IMR-90 (cell line): ENCODE data around the gene IQGAP2. TPM values are rescaled to one million over a fixed set of nuclear protein-coding genes. Genes with fewer than 3 reads are reported as not detected.

Experiments
- ATAC-seq: fragments of 200-7000 bp; cut with Tn5 transposase; 2 replicates; pipeline ENCODE4 v1.9.1; 2020; ENCODE audit warnings: low read depth, mild to moderate bottlenecking, moderate library complexity
- BruUV-seq: library from RNA; stranded (reverse); fragments of 400-500 nt; replicated peaks from 2 replicates; lab custom pipeline; 2021; lab: Mats Ljungman, UMichigan
- CTCF ChIA-PET: fragments of 300-600 bp; formaldehyde crosslinking; extraction: SDS; loops from one replicate; lab custom pipeline; 2021; ENCODE audit warnings: antibody characterized with exemption; lab: Yijun Ruan, JAX
- POLR2A ChIA-PET: fragments of 300-600 bp; sonication (Branson Sonifier 250); formaldehyde crosslinking; loops from one replicate; lab custom pipeline; 2022; ENCODE audit warnings: antibody characterized with exemption; ENCODE audit not compliant: unreplicated experiment; lab: Charles Lee
- DNase-seq: peaks from one replicate; pipeline ENCODE4 v3.0.0; 2013
- H2AFZ ChIP-seq: replicated peaks from 2 replicates; pipeline ENCODE3; 2013; ENCODE audit warnings: low read length, mild to moderate bottlenecking; ENCODE audit not compliant: poor library complexity
- H2AK5ac ChIP-seq: 2 replicates; pipeline ENCODE4 v1.6.1; 2013; ENCODE audit warnings: low read depth, low read length, inconsistent platforms
- H2AK9ac ChIP-seq: replicated peaks from 2 replicates; pipeline ENCODE3; 2013; ENCODE audit warnings: mild to moderate bottlenecking, low read depth, low read length, moderate library complexity; ENCODE audit not compliant: poor library complexity
- H2BK120ac ChIP-seq: 2 replicates; pipeline ENCODE4 v1.6.1; 2013; ENCODE audit warnings: low read depth, low read length, inconsistent platforms
- H2BK15ac ChIP-seq: 3 replicates; pipeline ENCODE4 v1.6.1; 2013; ENCODE audit warnings: low read depth, low read length, inconsistent platforms
- H2BK20ac ChIP-seq: 2 replicates; pipeline ENCODE4 v1.6.1; 2013; ENCODE audit warnings: low read depth, mild to moderate bottlenecking, inconsistent platforms, low read length, moderate library complexity
- H2BK5ac ChIP-seq: 2 replicates; pipeline ENCODE4 v1.6.1; 2013; ENCODE audit warnings: mild to moderate bottlenecking, low read depth, low read length, inconsistent platforms; ENCODE audit not compliant: poor library complexity, severe bottlenecking
- H3K14ac ChIP-seq: replicated peaks from 2 replicates; pipeline ENCODE4 v1.6.1; 2013; ENCODE audit warnings: low read depth, low read length, inconsistent platforms
- H3K18ac ChIP-seq: 2 replicates; pipeline ENCODE4 v1.6.1; 2013; ENCODE audit warnings: low read depth, low read length, control low read depth
- H3K23ac ChIP-seq: 2 replicates; pipeline ENCODE4 v1.6.1; 2013; ENCODE audit warnings: low read depth, low read length, inconsistent platforms
- H3K27ac ChIP-seq: 2 replicates; pipeline ENCODE4 v1.5.1; 2013; ENCODE audit warnings: mild to moderate bottlenecking, control low read depth, low read length; ENCODE audit not compliant: insufficient read depth
- H3K27me3 ChIP-seq: 2 replicates; pipeline ENCODE4 v1.6.1; 2013; ENCODE audit warnings: low read length; ENCODE audit not compliant: control insufficient read depth, insufficient read depth
- H3K36me3 ChIP-seq: 2 replicates; pipeline ENCODE4 v1.6.1; 2013; ENCODE audit warnings: low read length, mixed read lengths; ENCODE audit not compliant: control insufficient read depth, insufficient read depth
- H3K4ac ChIP-seq: 2 replicates; pipeline ENCODE4 v1.6.1; 2013; ENCODE audit warnings: low read depth, low read length, inconsistent platforms
- H3K4me1 ChIP-seq: 2 replicates; pipeline ENCODE4 v1.6.1; 2013; ENCODE audit warnings: low read length, mixed read lengths; ENCODE audit not compliant: control insufficient read depth, insufficient read depth
- H3K4me2 ChIP-seq: 2 replicates; pipeline ENCODE4 v1.6.1; 2013; ENCODE audit warnings: low read depth, mild to moderate bottlenecking, control low read depth, low read length, moderate library complexity
- H3K4me3 ChIP-seq: 2 replicates; pipeline ENCODE4 v1.5.1; 2013; ENCODE audit warnings: low read depth, mild to moderate bottlenecking, control low read depth, low read length, moderate library complexity; ENCODE audit not compliant: insufficient read depth
- H3K56ac ChIP-seq: 2 replicates; pipeline ENCODE4 v1.6.1; 2013; ENCODE audit warnings: low read length, inconsistent platforms; ENCODE audit not compliant: insufficient read depth; ENCODE audit errors: extremely low read depth
- H3K79me1 ChIP-seq, 2 experiments: 2 replicates each; pipeline ENCODE4 v1.6.1; 2013; ENCODE audit warnings: low read length in 2 of 2, inconsistent platforms in 1 of 2, low read depth in 1 of 2
- H3K9ac ChIP-seq: 2 replicates; pipeline ENCODE4 v1.6.1; 2013; ENCODE audit warnings: low read depth, low read length, control low read depth
- H3K9me1 ChIP-seq: 2 replicates; pipeline ENCODE4 v1.6.1; 2013; ENCODE audit warnings: low read length, inconsistent platforms; ENCODE audit not compliant: insufficient read depth
- H3K9me3 ChIP-seq: 2 replicates; pipeline ENCODE4 v1.6.1; 2013; ENCODE audit warnings: low read length; ENCODE audit not compliant: control insufficient read depth, insufficient read depth
- H4K20me1 ChIP-seq: 2 replicates; pipeline ENCODE4 v1.6.1; 2013; ENCODE audit warnings: low read length, inconsistent platforms; ENCODE audit not compliant: insufficient read depth
- H4K5ac ChIP-seq: 2 replicates; pipeline ENCODE4 v1.6.1; 2013; ENCODE audit warnings: mild to moderate bottlenecking, low read depth, low read length, control low read depth
- H4K8ac ChIP-seq, 2 experiments: 2 replicates each; pipeline ENCODE4 v1.6.1; 2013; ENCODE audit warnings: low read depth in 2 of 2, low read length in 2 of 2, control low read depth in 1 of 2, inconsistent platforms in 1 of 2
- H4K91ac ChIP-seq: 2 replicates; pipeline ENCODE4 v1.6.1; 2013; ENCODE audit warnings: low read depth, low read length, inconsistent platforms; ENCODE audit not compliant: insufficient read depth
- RFX5 ChIP-seq: IDR thresholded peaks from 2 replicates; pipeline ENCODE4 v1.8.0; 2012; ENCODE audit warnings: low read depth, mild to moderate bottlenecking, low read length, moderate library complexity
- SMC3 ChIP-seq: fragments of 150-350 bp; IDR thresholded peaks from 2 replicates; pipeline ENCODE4 v1.6.1; 2016; ENCODE audit warnings: low read depth, mild to moderate bottlenecking, antibody characterized with exemption, low read length, moderate library complexity
- WGBS, 2 experiments: methylation state at CpG; one replicate each; pipeline versions ENCODE4 v1.1.5 to v1.1.7; 2013; ENCODE audit warnings: missing lambda C conversion rate in 2 of 2; ENCODE audit not compliant: insufficient read length in 1 of 2; ENCODE audit errors: extremely low coverage in 2 of 2; 5-methylcytosine and 5-hydroxymethylcytosine counted together
- dilution Hi-C: fragments of 300-500 bp; cut with HindIII; formaldehyde crosslinking; loops from one replicate; pipeline ENCODE4 v1.14.3; 2018; ENCODE audit warnings: low sequenced_read_pairs; ENCODE audit not compliant: unreplicated experiment
- in situ Hi-C: fragments of 300-500 bp; cut with MboI; formaldehyde crosslinking; loops from 3 replicates; pipeline ENCODE4 v1.14.3; 2019; ENCODE audit warnings: low sequenced_read_pairs, inconsistent platforms, mixed read lengths
- intact Hi-C: fragments of 100-400 bp; cut with micrococcal nuclease; formaldehyde crosslinking; loops from 2 replicates; pipeline ENCODE4 v1.10.0; 2022
- polyA plus RNA-seq, 3 experiments: library from polyadenylated mRNA; depleted of rRNA; stranded (reverse); fragments of >200 nt; gene quantifications; 2 replicates each; pipeline ENCODE4 v1.2.3, GENCODE V29; 2012; ENCODE audit warnings: low replicate concordance in 1 of 3
- total RNA-seq: library from RNA; depleted of rRNA; stranded (reverse); fragments of >200 nt; gene quantifications from 2 replicates; pipeline ENCODE4 v1.2.3, GENCODE V29; 2012
- TF ChIP-seq, protein P1 (sequence below): fragments of 150-350 bp; IDR thresholded peaks from 2 replicates; pipeline ENCODE4 v1.6.1; 2017; ENCODE audit warnings: mild to moderate bottlenecking, antibody characterized with exemption, low read length, low read depth

The IQGAP2 gene
- total and polyA plus RNA-seq, 2 of the 4 experiments (the other 2 are of a cell fraction): 0.21 to 0.36 TPM

DNA sequence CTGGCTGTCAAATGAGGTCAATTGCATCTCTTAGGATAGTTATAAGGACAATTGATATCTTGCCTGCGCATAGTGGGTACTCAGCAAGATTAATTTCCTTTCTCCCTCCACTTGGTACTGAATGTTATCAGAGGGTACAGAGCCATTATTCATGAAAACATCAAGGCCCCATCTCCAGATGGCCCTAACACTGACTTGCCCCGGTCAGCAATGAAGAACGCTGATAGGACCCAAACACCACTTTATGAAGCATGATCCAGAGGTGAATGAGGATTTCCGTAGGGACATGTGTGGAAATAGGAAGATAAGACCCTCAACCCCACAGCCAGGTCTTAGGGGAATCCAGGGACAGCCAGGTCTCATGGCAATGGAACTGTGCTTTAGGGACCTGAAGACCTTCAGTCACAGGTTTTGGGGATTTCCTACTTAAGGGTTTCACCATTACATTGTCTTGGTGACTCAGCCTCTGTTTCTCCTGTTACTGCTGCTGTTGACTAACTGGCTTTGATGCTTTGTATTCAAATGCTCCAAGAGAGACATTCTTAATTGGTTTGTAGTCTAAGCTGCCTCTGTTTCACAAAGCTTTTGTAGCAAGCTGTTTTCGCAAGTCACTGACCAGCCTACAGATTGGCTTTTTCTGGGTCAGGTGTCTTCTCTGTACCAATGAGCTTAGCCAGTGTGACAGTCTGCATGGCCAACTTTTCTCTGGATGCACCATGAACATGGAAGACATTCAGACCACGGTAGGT is 35.3 kb upstream of the IQGAP2 start:
- Histone ChIP-seq H3K4me1 (peaks cover 7% of the 10 kb centered on the region), H3K23ac (no peak overlapping the region), H3K9me3 (no peaks in the 10 kb centered on the region), H3K56ac (no peak overlapping the region), H3K36me3 (no peaks in the 10 kb centered on the region), H4K5ac (no peak overlapping the region), H3K79me1 (no peaks in the 10 kb centered on the region), H3K27me3 (peaks cover 10% of the 10 kb centered on the region), H3K4me3 (no peak overlapping the region), H2BK5ac (no peak overlapping the region), H3K4me2 (no peak overlapping the region), H2AK5ac (no peak overlapping the region), H3K4ac (no peak overlapping the region), H2BK15ac (no peak overlapping the region), H4K20me1 (no peaks in the 10 kb centered on the region), H3K18ac (no peak overlapping the region), H3K9ac (no peak overlapping the region), H4K8ac (no peak overlapping the region), H3K9me1 (peaks cover under 1% of the 10 kb centered on the region), H3K14ac (no peak overlapping the region), H3K27ac (no peak overlapping the region), H2AFZ (no peak overlapping the region), H4K91ac (no peak overlapping the region), H2AK9ac (no peak overlapping the region), H2BK120ac (no peak overlapping the region), H2BK20ac (no peak overlapping the region)
- TF ChIP-seq RFX5: no peak
- TF ChIP-seq, protein P1, sequence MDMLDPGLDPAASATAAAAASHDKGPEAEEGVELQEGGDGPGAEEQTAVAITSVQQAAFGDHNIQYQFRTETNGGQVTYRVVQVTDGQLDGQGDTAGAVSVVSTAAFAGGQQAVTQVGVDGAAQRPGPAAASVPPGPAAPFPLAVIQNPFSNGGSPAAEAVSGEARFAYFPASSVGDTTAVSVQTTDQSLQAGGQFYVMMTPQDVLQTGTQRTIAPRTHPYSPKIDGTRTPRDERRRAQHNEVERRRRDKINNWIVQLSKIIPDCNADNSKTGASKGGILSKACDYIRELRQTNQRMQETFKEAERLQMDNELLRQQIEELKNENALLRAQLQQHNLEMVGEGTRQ: peak; percentile 25; the same call in 1 of the 2 replicates
- TF ChIP-seq SMC3: no peak
- BruUV-seq: no TSS peak
- ChIA-PET CTCF (no interaction called here), POLR2A (no interaction called here)
- DNase-seq (peak; percentile 16), ATAC-seq (no peak)
- WGBS, 2 experiments: 100% methylated on average over 1 of the region's 6 CpGs; no CpG with 5 or more reads in 1 of the 2 experiments
- in situ Hi-C loops: no loop called here
- intact Hi-C loops: no loop called here
- dilution Hi-C loops: no loop called here
